Fibroblast of lung (primary cell): ENCODE results near the gene RHBDD1.

Experiments
- EZH2 ChIP-seq: IDR thresholded peaks from 2 replicates; pipeline ENCODE4 v1.5.1; 2012; ENCODE audit warnings: low read length, control low read depth, mild to moderate bottlenecking; ENCODE audit errors: missing control alignments
- TF ChIP-seq, protein P1 (sequence below), 2 donors: IDR thresholded peaks in 1 of 2; conservative IDR thresholded peaks in 1 of 2; 1 replicate in 1 of 2; 2 replicates in 1 of 2; pipeline ENCODE4 v1.5.1; 2011 to 2012; ENCODE audit warnings: low read length in 2 of 2, control low read depth in 1 of 2, inconsistent platforms in 1 of 2, low read depth in 1 of 2, mild to moderate bottlenecking in 1 of 2

DNA sequence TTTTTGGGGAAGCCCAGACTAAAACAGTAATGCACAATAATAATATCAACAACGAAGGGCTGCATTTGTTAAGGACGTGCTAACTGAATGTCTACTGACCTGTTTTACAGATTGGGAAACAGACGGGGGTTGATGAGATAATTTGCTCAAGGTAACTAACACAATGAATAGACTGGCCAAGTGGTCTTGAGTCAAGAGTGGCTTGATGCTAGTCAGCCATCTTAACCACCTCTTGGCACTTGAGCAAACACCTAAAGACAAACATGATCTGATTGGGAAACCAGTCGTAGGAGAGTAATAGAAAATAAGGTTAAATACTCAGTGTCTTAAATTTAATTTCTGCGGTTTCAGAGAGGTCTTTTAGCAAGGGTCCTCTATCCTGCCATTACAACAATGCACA lies 14.2 kb downstream of the RHBDD1 start:
- TF ChIP-seq, protein P1, sequence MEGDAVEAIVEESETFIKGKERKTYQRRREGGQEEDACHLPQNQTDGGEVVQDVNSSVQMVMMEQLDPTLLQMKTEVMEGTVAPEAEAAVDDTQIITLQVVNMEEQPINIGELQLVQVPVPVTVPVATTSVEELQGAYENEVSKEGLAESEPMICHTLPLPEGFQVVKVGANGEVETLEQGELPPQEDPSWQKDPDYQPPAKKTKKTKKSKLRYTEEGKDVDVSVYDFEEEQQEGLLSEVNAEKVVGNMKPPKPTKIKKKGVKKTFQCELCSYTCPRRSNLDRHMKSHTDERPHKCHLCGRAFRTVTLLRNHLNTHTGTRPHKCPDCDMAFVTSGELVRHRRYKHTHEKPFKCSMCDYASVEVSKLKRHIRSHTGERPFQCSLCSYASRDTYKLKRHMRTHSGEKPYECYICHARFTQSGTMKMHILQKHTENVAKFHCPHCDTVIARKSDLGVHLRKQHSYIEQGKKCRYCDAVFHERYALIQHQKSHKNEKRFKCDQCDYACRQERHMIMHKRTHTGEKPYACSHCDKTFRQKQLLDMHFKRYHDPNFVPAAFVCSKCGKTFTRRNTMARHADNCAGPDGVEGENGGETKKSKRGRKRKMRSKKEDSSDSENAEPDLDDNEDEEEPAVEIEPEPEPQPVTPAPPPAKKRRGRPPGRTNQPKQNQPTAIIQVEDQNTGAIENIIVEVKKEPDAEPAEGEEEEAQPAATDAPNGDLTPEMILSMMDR (conservative IDR thresholded peaks at IDR 0.05 in 1 of 2, IDR thresholded peaks at IDR 0.05 in 1 of 2; ENCODE audit: low read depth in 1 of 2, low read length in 2 of 2) = no peak
- TF ChIP-seq EZH2 = no peak
